ENCODE results near the gene ELOVL4.

Gene ELOVL4

DNA sequence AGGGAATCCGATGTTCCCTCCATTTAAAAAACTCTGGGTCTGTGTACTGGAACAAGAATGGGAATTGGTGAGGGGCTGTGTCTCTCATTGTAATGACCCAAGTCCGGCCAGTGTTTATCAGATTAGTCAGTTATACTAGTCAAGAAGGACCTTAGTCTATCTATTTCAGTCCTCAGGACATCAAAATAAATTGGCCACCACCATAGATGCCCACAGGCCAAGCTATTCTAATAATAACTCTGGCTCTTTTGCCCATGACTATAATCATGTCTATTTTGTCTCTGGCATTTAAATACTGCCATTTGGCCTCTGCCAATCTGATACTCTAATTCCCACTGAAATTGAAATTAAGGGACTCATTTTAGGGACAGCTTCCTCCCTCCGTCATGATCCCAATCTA is 37.8 kb downstream of the ELOVL4 start:
- no peak for DNase-seq

DNA sequence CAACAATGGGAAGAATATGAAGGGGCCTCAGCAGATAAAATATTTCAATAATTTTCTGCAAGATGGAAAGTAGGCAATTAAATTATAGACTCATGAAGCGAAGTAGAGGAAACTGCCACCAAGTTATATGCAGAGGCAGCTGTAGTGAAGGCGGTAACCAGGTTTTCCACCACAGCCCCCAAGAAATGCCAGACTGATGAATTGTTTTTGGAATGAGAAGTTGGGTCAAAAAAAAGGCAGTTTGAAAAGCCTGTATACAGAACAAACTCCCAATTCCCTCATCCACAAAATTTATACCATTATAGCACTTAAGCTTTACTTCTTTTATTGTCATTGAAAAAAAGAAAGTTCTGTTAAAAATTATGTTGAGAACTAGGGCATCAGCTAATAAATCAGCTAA is 45.3 kb downstream of the ELOVL4 start:
- DNase-seq, result no peak

DNA sequence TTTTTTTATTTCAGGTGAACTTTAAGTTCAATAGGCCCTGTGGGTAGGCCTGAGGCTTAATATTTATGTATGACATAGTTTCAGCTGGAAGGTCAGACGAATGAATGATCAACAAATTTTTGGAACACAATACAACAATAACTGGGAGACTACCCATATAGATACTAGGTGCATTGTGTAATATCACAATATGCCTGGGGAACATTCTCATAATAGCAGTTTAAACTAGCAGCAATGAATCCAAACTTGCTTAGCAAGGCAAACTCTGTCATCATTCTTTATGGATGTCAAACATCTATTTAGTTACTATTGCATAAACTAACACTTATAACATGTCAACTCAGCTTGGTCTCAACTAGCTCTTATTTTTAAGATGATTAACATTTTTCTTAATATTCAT is 49.3 kb downstream of the ELOVL4 start:
- DNase-seq, result no peak

DNA sequence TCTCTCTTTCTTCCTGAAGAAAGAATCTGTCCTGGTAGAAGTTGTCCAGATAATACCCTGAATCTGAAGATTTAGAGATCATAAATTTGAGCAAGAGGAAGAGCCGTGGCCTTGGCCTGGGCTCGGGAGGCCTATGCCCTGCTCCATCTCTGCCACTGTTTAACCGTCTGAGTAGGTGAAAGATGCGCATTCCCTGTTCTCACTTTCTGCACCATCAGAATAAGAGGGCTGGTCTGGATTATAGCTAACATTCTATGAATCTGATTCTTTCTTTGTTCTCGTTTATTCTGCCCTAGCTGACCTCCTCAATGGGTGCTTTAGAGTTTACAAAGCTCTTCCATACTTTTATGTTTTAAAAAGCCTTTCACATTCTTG is 51.3 kb downstream of the ELOVL4 start:
- no peak for DNase-seq

DNA sequence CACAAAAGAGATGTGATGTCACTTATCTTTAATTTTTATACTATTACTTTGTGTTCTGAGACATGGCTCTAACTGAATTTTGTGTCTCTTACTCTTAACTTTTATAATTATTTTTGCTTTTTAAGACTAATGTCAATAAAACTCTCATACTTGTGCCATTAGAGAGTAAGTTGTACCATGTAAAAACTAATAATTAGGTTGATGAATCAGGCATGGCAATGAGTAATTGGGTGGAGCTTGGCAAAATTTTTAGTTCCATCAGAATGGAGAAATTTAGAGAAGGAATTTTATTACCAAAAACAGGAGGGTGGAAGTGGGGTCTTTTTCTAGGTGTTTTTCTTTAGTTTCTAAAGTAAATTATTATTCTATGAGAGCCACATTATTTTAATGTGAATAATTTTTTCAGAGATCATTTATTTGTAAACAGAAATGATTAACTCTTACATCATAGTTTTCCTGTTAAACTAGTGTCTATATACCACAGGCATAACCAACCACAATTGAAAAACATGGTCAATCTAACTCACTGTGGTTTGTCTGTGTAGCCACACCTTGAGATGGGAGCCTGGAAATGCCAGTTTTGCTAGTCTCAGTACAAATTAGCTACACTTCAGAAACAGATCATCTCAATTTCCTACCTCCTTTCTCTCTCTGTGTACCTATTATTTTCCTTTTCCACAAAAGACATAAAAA is 51.8 kb downstream of the ELOVL4 start:
- no peak for DNase-seq

DNA sequence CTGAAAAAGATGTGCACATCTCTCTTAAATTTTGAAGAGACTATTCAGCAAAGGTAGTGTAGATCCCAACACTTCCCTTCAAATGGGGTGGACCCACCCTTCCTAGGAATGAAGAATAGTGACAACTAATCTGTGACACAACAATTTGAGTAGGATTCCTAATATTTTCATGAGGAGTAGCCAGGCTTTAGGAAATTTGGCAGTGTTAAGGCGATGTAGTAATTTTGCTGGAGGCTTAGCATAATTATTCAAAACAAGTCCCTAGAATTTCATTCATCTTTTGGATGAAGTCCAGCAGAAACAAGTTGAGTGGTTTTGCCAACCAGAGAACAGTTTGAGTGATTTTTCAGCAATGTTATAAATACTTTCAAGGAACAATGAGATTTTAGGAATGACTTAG is 52.4 kb downstream of the ELOVL4 start:
- no peak for DNase-seq

DNA sequence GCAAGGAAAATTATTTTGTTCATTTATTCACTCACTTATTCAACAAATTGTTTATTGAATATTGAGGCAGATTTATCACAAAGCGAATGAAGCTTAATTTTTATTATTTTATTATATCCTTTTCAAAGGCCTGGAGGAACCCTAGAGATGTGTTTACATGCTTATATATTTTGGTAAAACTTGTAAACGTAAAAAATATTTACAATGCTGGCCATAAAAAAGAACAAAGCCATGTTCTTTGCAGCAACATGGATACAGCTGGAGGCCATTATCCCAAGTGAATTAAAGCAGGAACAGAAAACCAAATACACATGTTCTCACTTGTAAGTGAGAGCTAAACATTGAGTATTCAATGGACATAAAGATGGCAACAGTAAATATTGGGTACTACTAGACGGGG is 58.8 kb downstream of the ELOVL4 start:
- DNase-seq, result no peak

DNA sequence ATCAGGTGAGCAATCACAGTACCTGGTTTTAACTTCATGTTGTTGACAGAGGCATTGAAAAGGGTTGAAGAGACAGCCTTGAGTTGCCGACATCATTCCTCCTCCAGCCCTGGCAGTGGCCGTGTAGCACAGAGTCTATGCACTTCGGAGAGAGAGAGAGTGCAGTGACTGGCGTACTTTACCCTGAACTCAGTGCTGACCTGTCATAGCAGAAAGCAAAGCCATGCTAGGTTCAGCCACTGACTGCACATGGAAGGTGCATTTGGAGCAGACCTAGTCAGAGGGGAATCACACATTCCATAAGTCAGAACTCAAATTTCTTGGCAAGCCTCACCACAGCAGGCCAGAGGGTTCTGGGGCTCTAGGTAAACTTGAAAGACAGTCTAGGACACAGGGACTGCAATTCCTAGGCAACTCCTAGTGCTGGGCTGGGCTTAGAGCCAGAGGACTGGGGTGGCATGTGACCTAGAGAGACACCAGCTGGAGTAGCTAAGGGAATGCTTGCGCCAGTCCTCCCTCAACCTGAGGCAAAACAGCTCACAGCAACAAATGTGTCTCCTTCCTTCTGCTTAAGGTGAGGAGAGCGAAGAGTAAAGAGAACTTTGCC is 69.1 kb downstream of the ELOVL4 start:
- no peak for DNase-seq

DNA sequence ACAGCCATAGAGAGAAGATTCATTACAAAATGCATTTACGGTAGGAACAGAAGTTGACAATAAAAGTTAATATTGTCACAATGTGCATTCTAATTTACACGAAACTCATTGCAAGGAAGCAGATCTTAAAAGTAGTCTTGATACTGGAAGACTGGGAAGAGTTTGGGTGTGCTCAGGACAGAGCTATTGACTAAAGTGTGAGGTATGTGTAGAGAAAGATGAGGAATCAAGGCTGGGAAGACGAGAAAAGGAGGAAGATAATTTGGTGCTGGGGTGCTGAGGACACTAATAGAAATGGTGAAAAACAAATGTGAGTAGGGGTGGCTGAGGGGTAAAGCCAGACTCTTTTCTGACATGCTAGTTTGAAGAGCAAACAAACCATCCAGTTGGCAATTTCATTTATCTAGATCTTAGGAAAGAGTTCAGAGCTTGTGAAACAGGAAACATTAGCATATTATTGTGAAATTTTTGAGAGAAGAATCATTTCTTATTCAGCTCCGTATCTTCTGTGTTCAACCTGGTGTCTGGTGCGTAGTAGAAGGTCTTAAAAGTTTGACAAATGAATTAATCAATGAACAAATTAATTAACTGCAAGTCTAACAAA is 72.7 kb downstream of the ELOVL4 start:
- DNase-seq, result no peak

DNA sequence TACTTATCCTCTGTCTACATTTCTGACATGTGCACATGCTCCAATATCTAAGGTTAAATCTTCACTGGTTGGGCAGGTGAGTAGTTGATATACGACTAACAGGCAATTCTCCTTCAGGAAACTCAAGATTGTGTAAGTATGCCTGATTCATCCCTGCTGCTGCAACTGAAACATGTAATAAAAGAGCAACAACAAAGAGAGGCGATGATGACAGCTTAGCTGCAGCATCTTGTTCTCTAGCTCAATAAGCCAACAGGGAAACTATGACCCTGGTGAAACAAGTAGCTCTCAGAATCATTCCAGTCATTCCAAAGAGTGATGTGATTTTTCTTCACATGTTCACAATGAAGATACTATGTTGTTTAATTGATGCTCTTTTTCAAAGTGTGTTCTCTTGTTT is 74.4 kb downstream of the ELOVL4 start:
- no peak for DNase-seq

DNA sequence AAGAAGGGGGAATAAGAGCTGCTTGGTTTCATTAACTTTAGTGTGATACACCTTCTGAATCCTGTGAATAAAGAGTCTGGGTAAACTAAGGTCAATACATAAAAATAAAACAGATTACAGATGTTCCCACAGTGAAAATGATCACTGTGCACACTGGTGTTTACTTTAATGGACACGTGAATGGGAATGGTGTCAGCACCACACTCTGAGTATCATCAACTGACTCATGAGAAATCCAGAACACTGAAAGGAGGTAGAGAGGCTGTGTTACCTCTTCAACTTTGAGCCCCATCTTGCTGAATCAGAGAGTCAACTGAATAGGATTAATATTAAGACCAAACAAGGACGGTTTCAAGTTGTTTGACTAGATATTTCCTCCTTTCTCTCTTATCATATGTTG is 75.0 kb downstream of the ELOVL4 start:
- no peak for DNase-seq

DNA sequence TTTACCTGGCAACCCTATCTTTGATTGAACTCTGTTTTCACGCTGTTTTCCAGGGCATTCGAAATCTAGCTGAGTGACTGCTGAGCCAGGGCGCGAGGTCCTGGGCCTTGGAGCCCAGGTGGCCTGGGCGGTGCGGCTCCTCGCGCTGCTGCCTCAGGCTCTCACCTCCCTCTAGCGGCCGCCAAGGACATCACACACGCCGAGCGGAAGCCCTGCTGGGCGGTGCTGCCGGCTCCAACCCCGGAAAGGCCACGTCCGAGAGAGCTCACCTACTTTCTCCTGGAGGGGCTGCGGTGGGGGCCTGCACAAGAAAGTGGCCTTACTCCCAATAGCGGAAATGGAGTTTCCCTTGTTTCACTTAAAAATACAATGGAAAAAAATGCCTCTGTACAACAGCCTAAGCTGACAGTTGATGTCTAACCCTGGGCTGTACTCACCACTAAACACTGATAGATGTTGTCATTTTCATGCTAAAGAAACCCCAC is 77.7 kb downstream of the ELOVL4 start:
- peak; percentile 81 for DNase-seq

DNA sequence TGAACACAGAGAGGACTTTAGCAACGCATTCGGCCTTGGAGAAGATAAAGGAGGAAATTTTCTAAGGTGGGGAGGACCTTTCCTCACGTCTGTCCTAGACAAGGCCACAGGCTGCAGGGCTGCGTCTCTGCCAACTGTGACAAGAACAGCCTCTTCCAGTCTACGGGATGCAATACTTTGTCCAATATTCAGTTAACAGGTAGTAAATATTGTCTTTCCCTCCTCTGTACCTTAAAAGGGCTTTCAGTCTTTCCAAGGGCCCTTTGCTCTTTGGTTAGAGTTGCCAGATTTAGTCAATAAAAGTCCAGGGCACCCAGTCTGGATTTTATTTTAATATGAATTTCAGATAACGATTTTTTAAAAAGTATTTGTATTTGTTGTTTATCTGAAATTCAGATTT is 78.2 kb downstream of the ELOVL4 start:
- no peak for DNase-seq

DNA sequence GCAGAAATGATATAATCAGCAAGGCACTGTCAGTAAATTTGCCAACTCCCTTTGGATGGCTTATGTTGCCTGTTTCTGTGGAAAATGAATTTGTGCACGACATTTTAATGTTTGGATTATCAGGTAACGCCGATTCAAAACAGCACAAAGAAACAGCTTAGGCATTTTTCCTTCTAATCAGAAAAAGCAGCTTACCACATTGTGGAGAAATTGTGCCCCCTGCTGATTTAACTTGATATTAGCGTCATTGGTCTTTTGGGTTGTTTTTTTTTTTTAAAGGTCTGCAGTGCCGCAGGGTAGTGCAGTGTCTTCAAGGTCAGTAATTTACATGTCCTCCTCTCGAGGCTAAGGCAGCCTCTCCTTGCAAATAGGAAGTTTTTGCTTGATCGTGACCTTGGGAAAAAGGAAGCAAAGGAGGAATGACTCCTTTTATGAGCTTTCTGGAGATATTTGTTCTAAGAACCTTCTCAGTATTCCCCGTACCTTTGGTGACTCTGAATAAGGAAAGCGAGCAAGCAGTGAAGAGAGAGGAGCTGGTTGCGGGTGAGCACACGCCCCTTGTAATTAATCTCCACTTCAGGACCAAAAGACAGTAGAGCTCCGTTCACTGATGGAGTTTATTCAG is 79.1 kb downstream of the ELOVL4 start:
- no peak for DNase-seq
